ENCODE data around the gene TP53BP2. TPM values are rescaled to one million over a fixed set of nuclear protein-coding genes. Genes with fewer than 3 reads are reported as not detected.

The TP53BP2 gene
- total and polyA plus RNA-seq, 11 donors = 4.6 to 44.8 (median 22.3) TPM

GRCh38 chr1:223760833-223761232, 84.9 kb downstream of the TP53BP2 start:
- Histone ChIP-seq H3K9me3 (no peaks in the 10 kb centered on the region), H3K27ac (no peak overlapping the region), H3K36me3 (peaks cover 0 to 100% (median 98%) of the 10 kb centered on the region in 9 donors), H3K4me1 (peaks cover 0 to 16% (median 0%) of the 10 kb centered on the region in 12 donors), H3K4me3 (no peak overlapping the region), H3K27me3 (no peaks in the 10 kb centered on the region)
- no peak for DNase-seq
- no peak for ATAC-seq
- intact Hi-C loops (cut with DNase I) = no loop called here
- TF ChIP-seq CTCF (IDR thresholded peaks at IDR 0.05) (no peak), POLR2A (IDR thresholded peaks at IDR 0.05) (no peak)
- WGBS, 4 donors = 73 to 84% (median 81%) methylated on average over 5 to 6 of the region's 6 CpGs

GRCh38 chr1:223759273-223759672, 86.5 kb downstream of the TP53BP2 start:
- peaks cover 0 to 100% (median 97%) of the 10 kb centered on the region in 9 donors for H3K36me3 ChIP-seq
- no peak for ATAC-seq
- 88 to 90% (median 89%) methylated on average over 13 of the region's 13 CpGs for WGBS, 4 donors

GRCh38 chr1:223758734-223759133, 87.0 kb downstream of the TP53BP2 start:
- Histone ChIP-seq H3K9me3 (no peaks in the 10 kb centered on the region), H3K27me3 (no peaks in the 10 kb centered on the region), H3K27ac (no peak overlapping the region), H3K4me1 (peaks cover 0 to 5% (median 0%) of the 10 kb centered on the region in 12 donors), H3K36me3 (peaks cover 0 to 100% (median 97%) of the 10 kb centered on the region in 9 donors), H3K4me3 (no peak overlapping the region)
- WGBS, 4 donors = 94 to 97% (median 96%) methylated on average over 9 of the region's 9 CpGs
- intact Hi-C loops (cut with DNase I) = no loop called here
- TF ChIP-seq POLR2A (IDR thresholded peaks at IDR 0.05) (no peak), CTCF (IDR thresholded peaks at IDR 0.05) (no peak)
- DNase-seq (no peak), ATAC-seq (no peak)

More at GRCh38 chr1:223759273-223759672, 86.5 kb downstream of the TP53BP2 start:
- no peaks in the 10 kb centered on the region for H3K27me3 ChIP-seq
- H3K27ac ChIP-seq = no peak overlapping the region
- no peak for DNase-seq
- TF ChIP-seq CTCF (IDR thresholded peaks at IDR 0.05) (no peak), POLR2A (IDR thresholded peaks at IDR 0.05) (no peak)
- no peak overlapping the region for H3K4me3 ChIP-seq
- intact Hi-C loops (cut with DNase I) = no loop called here
- no peaks in the 10 kb centered on the region for H3K9me3 ChIP-seq
- H3K4me1 ChIP-seq = peaks cover 0 to 5% (median 0%) of the 10 kb centered on the region in 12 donors

GRCh38 chr1:223756806-223757700, 88.7 kb downstream of the TP53BP2 start:
- 91 to 95% (median 93%) methylated on average over 19 to 20 of the region's 20 CpGs for WGBS, 4 donors
- Histone ChIP-seq H3K4me3 (no peak overlapping the region), H3K4me1 (peaks cover 0 to 5% (median 0%) of the 10 kb centered on the region in 12 donors), H3K27ac (no peak overlapping the region), H3K9me3 (no peaks in the 10 kb centered on the region), H3K27me3 (no peaks in the 10 kb centered on the region), H3K36me3 (peaks cover 4 to 100% (median 97%) of the 10 kb centered on the region in 9 donors)
- TF ChIP-seq CTCF (IDR thresholded peaks at IDR 0.05) (no peak), POLR2A (IDR thresholded peaks at IDR 0.05) (no peak)
- ATAC-seq (peak in 1 of 4 donors; percentile 13), DNase-seq (no peak)
- intact Hi-C loops (cut with DNase I) = no loop called here
